ENCODE measurements around the gene SLC9A7.

Gene SLC9A7

GRCh38 chrX:46703980-46704379, 54.9 kb downstream of the SLC9A7 start:
- DNase-seq = no peak

- no peak for DNase-seq
Observed at GRCh38 chrX:46698691-46699090, 60.2 kb downstream of the SLC9A7 start.

DNA sequence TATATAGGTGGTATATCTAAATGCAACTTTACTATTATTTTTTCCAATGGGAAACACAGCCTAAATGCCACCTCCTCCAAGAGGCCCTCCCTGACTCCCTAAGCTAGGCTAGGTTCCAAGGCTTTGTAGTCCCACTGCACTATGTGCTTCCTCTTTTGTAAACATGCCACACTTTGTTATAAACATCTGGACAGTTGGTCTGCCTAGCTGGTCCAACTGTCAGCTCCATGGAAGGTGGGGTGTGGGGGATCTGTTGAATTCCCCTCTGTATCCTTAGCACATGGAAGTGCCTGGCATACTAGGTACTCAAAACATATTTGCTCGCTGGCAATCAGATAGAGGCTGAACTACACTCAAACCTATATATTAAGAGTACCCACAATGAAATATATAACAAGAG, 63.4 kb downstream of the SLC9A7 start:
- DNase-seq = no peak

- DNase-seq = no peak
Observed at GRCh38 chrX:46694549-46694948, 64.4 kb downstream of the SLC9A7 start.

- DNase-seq = no peak
Observed at GRCh38 chrX:46693149-46693548, 65.8 kb downstream of the SLC9A7 start.

- no peak for DNase-seq
Observed at GRCh38 chrX:46690818-46691217, 68.1 kb downstream of the SLC9A7 start.

DNA sequence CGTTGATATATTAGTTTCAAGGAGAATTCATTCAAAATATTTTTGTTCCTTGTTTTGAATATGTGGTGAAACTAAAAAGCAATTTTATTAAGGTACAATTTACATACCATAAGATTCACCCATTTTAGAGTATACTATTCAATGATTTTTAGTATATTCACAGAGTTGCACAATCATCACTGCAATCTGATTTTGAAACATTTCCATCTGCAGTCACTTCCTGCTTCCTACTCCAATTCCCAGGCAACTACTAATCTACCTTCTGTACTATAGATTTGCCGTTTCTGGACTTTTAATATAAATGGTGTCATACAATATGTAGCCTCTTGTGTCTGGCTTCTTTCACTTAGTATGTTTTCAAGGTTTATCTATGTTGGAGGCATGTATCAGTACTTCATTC, 71.3 kb downstream of the SLC9A7 start:
- DNase-seq = no peak

GRCh38 chrX:46686003-46686645, 72.8 kb downstream of the SLC9A7 start:
- DNase-seq = peak; percentile 65

GRCh38 chrX:46683048-46683447, 75.9 kb downstream of the SLC9A7 start:
- DNase-seq = no peak

DNA sequence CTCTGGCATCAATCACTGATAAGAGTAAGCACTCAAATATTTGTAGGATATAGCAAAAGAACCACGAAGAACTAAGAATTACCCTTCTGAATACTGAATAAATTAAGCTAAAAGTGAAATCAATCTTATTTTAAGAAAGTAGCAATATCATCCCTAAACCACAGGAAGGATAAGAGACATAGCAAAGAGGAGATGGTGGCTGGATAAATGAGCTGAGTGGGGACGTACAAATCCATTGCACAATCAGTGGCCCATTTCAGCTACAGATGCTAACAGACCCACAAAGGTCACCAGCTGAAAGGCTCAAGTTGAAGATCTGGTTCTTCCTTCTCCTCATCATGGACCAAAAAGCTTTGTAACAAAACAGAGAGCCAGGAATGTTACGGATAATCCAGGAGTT, 77.1 kb downstream of the SLC9A7 start:
- DNase-seq = no peak

DNA sequence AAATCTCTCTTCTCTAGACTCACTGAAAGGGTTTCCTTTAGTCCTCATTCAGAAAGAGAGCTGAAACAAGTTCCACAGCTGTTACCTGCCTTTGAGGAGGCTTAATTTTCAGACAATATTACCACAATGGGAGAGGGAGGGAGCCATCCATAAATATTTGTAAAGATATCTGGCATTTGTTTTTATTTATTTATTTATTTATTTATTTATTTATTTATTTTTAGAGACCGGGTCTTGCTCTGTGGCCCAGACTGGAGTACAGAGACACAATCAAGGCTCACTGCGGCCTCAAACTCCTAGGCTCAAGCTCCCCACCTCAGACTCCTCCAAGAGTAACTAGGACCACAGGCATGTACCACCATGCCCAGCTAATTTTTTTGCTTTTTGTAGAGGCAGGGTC, 80.7 kb downstream of the SLC9A7 start:
- no peak for DNase-seq

DNA sequence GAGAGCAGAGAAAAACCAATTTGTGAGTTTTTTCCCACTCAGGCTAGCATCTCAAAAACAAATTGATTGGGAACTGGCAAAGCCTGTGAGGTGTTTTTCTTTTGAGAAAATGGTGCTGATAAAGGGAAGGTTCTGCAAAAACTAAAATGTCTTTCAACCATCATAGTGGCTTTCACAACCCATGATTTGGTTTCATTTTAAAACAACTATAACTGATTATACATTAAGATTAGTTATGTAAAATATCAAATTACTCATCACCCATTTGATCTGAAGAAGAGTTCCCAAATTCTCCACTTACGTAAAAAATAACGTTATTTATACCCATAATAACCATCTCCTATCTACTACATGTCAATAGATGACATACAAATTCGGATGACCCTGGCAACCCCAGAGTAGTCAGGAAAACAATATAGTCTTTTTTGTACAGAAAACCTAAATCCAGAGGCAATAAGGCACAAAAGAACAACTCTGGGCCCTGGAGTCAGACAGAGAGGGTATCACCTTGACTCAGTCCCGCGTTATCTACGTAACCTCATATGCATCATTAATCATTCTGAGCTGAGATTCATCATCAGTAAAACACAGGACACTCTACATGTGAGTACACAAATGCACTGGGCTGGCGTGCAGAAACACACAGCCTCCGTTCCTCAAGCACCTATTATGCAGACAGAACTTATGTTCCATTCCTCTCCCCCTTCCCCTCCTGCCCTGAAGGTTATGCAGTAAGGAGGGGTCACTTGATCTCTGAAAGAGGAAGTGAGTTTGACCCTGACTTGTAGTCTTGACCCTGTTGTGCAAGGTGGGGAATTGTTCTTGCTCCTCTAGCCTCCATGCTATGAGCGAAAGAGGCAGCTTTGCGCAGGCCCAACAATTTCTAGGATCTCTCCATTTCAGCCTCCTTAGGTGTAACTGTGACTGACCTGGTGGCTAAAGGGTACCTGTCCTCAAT, 82.2 kb downstream of the SLC9A7 start:
- DNase-seq = peak; percentile 17

GRCh38 chrX:46673620-46674359, 85.1 kb downstream of the SLC9A7 start:
- DNase-seq = no peak

DNA sequence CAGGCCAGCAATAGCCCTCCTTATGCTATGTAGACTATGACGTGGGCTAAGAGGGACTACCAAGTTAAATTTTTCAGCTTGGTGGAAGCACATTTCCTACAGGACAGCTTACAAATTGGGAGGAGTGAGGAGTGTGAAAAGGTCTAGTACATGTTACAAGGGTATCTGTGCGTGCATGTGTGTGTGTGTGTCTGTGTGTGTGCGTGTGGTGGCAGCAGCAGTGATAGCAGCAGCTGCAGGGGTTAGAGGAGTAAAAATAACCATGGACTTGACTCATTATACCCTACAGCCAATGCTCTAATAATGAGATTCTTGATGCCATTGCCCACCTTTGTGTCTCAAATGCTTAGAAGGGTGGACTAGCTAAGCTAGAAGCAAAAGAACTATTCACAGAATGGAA, 88.6 kb downstream of the SLC9A7 start:
- no peak for DNase-seq

- no peak for DNase-seq
Observed at GRCh38 chrX:46666831-46667230, 92.1 kb downstream of the SLC9A7 start.

- DNase-seq = no peak
Observed at GRCh38 chrX:46665232-46666152, 93.4 kb downstream of the SLC9A7 start.

DNA sequence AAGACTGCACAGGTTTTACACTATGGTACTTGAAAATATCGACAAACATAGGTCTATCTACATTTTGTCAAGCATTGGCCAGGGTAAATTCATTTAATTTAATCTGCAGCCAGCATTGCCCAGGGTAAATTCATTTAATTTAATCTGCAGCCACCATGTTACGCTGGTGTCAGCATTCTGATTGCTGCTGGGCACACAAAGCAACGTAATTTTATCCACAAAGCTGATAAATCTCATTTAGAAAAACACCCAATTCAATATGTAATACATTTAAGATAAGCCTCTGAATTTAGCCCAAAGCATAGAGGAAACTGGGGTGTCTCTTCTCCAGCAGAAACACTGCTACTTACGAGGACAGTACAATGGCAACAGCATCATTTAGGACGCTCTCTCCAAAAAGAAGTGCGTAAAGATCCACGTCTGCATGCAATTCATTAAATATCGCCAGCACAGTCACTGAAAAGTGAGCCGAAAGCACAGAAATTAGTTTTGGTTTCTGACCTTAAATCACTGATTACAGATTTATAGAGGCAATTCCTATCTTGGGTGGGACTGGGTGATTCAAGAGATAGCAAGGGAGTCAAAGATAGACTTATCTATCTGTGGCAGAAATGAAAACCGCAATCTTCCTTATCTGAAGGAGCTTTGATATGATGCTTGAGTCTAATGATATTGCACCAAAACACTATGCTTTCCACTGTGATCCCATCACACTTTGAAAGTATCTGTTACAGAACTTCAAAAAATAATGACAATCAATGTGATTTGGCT, 96.5 kb downstream of the SLC9A7 start:
- DNase-seq = no peak

GRCh38 chrX:46653482-46653881, 105.4 kb downstream of the SLC9A7 start:
- no peak for DNase-seq

DNA sequence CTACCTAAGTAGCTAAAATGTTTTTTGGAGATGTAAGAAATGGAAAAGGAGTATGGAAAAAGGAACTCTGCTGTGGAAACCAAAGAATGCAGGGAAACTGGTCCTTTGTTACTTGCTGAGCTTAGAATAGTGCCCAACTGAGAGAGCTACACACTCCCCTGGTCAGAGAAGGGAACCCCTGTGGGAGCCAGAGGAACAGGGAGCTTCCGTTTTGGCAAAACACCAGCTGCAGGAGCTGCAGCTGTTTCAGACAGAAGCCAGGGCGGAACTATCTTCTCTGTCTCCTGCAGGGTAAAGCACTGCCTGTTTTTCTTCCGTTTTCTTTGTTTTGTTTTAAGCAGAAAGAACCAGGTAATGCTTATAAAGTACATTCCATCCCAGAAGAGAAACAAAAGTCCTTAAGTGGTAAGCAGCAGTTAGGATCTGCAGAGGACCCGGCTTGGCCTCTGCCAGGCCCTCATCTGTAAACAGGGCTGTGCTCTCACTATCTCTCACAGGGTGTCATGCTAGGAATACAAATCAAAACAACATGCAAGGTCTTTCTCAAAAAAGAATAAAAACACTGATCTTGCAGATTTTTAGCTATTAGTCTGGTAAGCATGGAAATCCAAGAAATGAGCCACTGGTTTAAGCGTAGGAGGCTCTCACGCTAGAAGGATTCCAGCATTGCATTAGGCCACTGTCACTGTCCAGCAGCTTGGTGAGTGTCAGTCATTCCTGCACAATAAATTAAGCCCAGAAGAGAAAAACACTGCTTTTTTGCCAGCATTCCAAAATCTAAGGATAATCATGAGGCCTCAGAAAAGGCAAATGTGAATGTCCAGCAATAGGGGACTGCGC, 109.3 kb downstream of the SLC9A7 start:
- DNase-seq = no peak

DNA sequence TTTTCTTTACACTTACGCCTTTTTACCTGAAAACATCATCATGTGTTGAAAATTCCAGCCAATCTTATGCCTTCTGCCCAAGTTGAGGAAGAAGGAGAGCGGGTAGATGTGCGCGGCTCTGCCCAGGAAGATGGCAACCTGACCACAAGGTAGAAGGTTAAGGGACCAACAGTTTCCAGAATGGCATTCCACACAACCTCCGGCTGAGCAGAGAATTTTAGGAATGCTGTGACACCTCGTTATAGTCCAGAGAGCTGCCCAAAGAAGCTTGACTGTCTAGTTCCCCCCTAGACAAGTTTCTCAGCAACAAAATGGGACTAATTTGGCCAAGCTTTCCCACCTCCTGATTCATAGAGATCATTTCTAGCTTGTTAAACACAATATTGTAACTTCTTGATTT, 110.3 kb downstream of the SLC9A7 start:
- no peak for DNase-seq

DNA sequence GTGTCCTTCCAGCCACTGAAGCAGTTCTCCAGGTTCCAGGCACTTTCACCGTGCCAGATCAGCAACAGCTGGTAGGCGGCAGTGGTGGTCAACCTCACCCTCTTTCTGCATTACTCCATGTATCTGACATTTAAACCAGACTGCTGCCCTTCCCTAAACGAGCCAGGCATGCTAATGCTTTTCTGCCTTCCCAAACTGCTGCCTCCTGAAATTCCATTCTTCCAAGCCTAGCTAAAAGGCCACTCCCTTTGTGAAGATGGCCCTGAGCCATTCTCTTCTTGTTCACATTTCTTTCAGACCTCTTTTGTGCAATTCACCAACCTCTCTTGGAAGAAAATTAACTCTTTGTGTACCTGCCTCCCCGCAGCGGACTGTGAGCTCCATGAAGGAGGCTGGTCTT, 111.7 kb downstream of the SLC9A7 start:
- no peak for DNase-seq

All from activated CD4-positive, alpha-beta T cell treated with anti-CD3 and anti-CD28 coated beads, Interleukin-2, Interleukin-6, amounts not matched to agents 100 ng/mL and 50 ng/mL, durations not matched to agents 16 hours and 8 hours (primary cell).